SK-N-MC (cell line): Measurements from ENCODE around the gene DIAPH1.
"Not testable (repeated sequence)": the region's sequence is repeated elsewhere in the genome, so short reads cannot be mapped to it uniquely, and the experiment has no call there.

Source experiments
- DNase-seq: peaks from one replicate; pipeline ENCODE4 v3.0.0-alpha.2; 2011; ENCODE audit warnings: low read depth, low spot score
- H3K27ac ChIP-seq: fragments of 200-600 bp; sonication (generic); 2 replicates; pipeline ENCODE4 v1.5.1; 2016; ENCODE audit warnings: mixed run types
- H3K36me3 ChIP-seq: fragments of 200-600 bp; sonication (generic); 2 replicates; pipeline ENCODE4 v1.6.1; 2017; ENCODE audit warnings: antibody characterized with exemption, low read length, mixed read lengths; ENCODE audit not compliant: insufficient read depth
- H3K4me3 ChIP-seq: fragments of 200-600 bp; sonication (generic); 2 replicates; pipeline ENCODE4 v1.5.1; 2016
- H3K9ac ChIP-seq: fragments of 200-600 bp; sonication (generic); 2 replicates; pipeline ENCODE4 v1.8.0; 2017; ENCODE audit warnings: mixed run types, mixed read lengths; ENCODE audit not compliant: insufficient read length
- H3K9me3 ChIP-seq: fragments of 200-600 bp; sonication (generic); 2 replicates; pipeline ENCODE4 v1.6.1; 2017; ENCODE audit warnings: low read depth, mild to moderate bottlenecking, antibody characterized with exemption, low read length, moderate library complexity, mixed read lengths
- EZH2 ChIP-seq: fragments of 200-600 bp; sonication (generic); IDR thresholded peaks from one replicate; pipeline ENCODE4 v1.6.1; 2017; ENCODE audit warnings: antibody characterized with exemption
- FOXP2 ChIP-seq: optimal IDR thresholded peaks from 2 replicates; pipeline ENCODE3; 2011; ENCODE audit warnings: mild to moderate bottlenecking, moderate library complexity; ENCODE audit not compliant: insufficient read depth; ENCODE audit errors: extremely low read length, control extremely low read depth
- POLR2AphosphoS5 ChIP-seq: IDR thresholded peaks from 2 replicates; pipeline ENCODE4 v1.6.1; 2012; ENCODE audit warnings: mild to moderate bottlenecking, low read depth, low read length, borderline replicate concordance

The DIAPH1 gene

GRCh38 chr5:141623611-141624010 is 4.8 kb upstream of the DIAPH1 start:
- peaks cover 70% of the 10 kb centered on the region for H3K36me3 ChIP-seq
- H3K27ac ChIP-seq: peak overlapping the region; percentile 78
- no peaks in the 10 kb centered on the region for H3K9me3 ChIP-seq
- no peak for DNase-seq
- TF ChIP-seq EZH2 (no peak), POLR2AphosphoS5 (no peak), FOXP2 (no peak)
- H3K9ac ChIP-seq: no peak overlapping the region
- H3K4me3 ChIP-seq: peak overlapping the region; percentile 20; the same call in 1 of the 2 replicates

- Histone ChIP-seq H3K27ac (peak overlapping the region; percentile 78), H3K36me3 (peaks cover 65% of the 10 kb centered on the region), H3K9ac (no peak overlapping the region), H3K9me3 (no peaks in the 10 kb centered on the region), H3K4me3 (peak overlapping the region; percentile 20; the same call in 1 of the 2 replicates)
- DNase-seq: no peak
- TF ChIP-seq FOXP2 (no peak), POLR2AphosphoS5 (no peak), EZH2 (no peak)
Measured at GRCh38 chr5:141623186-141623585, 4.4 kb upstream of the DIAPH1 start.

DNA sequence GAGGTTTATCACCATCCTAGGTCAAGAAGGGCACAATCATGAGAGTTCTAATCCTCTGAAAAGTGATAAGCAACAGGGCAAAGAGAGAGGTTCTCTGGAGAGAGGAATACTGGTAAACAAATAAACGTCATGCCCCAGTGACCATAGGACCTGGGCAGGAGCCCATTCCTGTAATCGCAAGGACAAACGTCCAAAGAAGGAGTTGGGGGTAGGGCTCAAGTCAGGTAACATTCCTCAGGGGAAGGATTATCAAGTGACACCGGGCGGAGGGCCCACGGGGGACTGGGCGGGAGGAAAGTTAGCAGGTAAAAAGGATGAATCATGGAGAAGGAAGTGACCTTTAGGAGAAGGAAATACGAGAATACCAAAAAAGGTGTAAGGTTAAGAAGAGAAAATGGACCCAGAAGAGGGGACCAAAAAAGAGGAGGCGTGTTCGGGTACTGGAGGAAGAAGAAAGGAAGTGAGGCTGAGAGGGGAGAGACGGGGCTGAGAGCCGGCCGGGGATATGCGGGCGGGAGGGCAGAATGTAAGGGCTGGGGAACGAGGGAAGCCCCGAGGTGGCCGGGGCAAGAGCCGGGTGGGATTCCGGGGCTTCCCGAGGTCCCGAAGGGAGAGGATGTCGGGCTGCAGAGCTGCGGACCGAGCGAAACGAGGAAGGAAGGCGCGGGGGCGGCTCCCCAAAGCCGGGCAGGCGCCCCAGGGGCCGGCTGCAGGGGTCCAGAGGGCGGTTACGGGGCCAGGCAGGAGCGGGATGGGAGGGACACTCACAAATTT is 583 bp downstream of the DIAPH1 start:
- H3K36me3 ChIP-seq: peaks cover 36% of the 10 kb centered on the region
- H3K4me3 ChIP-seq: peak overlapping the region; percentile 93
- H3K27ac ChIP-seq: no peak overlapping the region; the same call in 1 of the 2 replicates
- H3K9me3 ChIP-seq: no peaks in the 10 kb centered on the region
- no peak for DNase-seq
- no peak for TF ChIP-seq EZH2
- no peak for TF ChIP-seq POLR2AphosphoS5
- no peak for TF ChIP-seq FOXP2
- peak overlapping the region; percentile 91 for H3K9ac ChIP-seq

DNA sequence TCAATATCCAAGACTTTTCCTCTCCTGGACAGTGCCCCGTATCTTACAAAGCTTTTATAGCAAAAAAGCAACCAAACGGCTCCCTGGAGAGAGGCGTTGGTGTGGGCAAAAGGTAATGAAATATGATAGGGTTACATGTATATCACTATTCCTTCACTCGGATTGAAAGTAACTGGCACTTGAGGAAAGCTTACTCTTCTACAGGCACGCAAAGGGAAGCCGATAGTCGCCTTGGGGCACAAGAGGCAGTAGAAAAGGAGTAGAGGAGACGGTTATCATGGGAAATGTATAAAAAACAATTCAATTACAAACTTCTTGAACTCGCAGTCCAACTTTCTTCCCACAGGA is 1.1 kb downstream of the DIAPH1 start:
- no peak overlapping the region for H3K27ac ChIP-seq
- H3K9ac ChIP-seq: peak overlapping the region; percentile 91
- no peaks in the 10 kb centered on the region for H3K9me3 ChIP-seq
- peaks cover 35% of the 10 kb centered on the region for H3K36me3 ChIP-seq
- no peak for DNase-seq
- H3K4me3 ChIP-seq: peak overlapping the region; percentile 93
- TF ChIP-seq POLR2AphosphoS5 (no peak), FOXP2 (no peak), EZH2 (no peak)

DNA sequence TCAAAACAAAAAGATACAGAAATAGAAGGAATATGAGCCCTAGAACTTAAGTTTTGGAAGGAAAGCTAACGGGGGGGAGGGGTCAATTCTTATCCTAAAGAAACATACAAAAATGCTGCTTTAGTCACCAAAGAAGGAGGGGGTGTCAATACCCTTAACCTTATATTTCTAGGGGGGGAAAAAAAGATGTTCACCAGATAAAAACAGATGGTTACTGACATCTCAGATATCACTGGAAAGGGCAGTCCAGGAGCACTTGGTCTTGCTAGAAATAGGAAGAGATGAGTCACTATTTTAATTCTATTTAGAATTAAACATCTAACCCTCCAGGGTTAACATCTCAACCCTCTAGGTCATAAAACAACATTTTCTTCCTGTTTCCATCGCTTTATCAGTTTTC is 1.7 kb downstream of the DIAPH1 start:
- TF ChIP-seq POLR2AphosphoS5 (no peak), FOXP2 (no peak), EZH2 (no peak)
- DNase-seq: no peak
- H3K9me3 ChIP-seq: no peaks in the 10 kb centered on the region
- no peak overlapping the region for H3K27ac ChIP-seq
- peak overlapping the region; percentile 91 for H3K9ac ChIP-seq
- H3K4me3 ChIP-seq: peak overlapping the region; percentile 93
- peaks cover 30% of the 10 kb centered on the region for H3K36me3 ChIP-seq

DNA sequence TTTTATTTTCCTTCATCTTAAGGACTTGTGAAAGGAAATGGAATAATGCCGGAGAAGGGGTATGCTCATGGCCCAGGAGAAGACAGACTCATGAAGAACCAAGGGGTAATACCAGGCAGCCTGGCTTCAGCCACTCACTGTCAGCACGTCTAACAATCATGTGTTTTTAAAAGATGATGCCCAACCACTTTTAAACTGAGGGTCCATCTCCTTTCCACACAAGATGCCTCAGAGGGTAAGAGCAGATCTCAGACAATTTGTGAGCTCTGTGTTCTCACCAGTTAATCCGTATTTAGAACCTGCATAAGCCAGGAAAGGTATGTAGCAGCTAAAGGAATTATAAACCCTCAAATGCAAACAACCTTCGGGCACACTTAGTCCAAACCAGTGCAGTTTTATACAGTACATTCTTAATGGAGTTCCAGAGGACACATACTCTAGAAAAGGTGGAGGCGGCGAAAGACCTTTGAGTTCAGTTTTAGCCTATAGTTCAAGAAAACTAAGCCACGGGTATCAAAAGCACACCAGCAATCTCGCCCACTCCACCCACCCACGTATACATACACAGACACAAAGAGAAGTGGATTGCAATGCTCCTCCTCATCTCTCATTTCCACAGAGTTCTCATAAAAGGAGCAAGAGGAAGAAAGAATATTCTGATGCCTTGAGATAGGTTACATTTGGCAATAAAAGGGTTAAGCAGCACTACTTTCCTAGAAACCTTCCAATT is 2.6 kb downstream of the DIAPH1 start:
- Histone ChIP-seq H3K9me3 (no peaks in the 10 kb centered on the region), H3K9ac (no peak overlapping the region), H3K27ac (no peak overlapping the region), H3K4me3 (no peak overlapping the region), H3K36me3 (peaks cover 27% of the 10 kb centered on the region; the same call in 1 of the 2 replicates)
- no peak for TF ChIP-seq FOXP2
- no peak for TF ChIP-seq POLR2AphosphoS5
- TF ChIP-seq EZH2: no peak
- no peak for DNase-seq

- Histone ChIP-seq H3K27ac (no peak overlapping the region), H3K9me3 (no peaks in the 10 kb centered on the region), H3K36me3 (peaks cover 10% of the 10 kb centered on the region; the same call in 1 of the 2 replicates), H3K4me3 (no peak overlapping the region), H3K9ac (no peak overlapping the region)
- TF ChIP-seq POLR2AphosphoS5 (no peak), FOXP2 (no peak), EZH2 (no peak)
- DNase-seq: no peak
Measured at GRCh38 chr5:141613344-141613743, 5.5 kb downstream of the DIAPH1 start.

- no peak overlapping the region for H3K9ac ChIP-seq
- no peak for DNase-seq
- no peaks in the 10 kb centered on the region for H3K9me3 ChIP-seq
- TF ChIP-seq POLR2AphosphoS5 (no peak), EZH2 (no peak), FOXP2 (no peak)
- H3K4me3 ChIP-seq: no peak overlapping the region
- peaks cover 8% of the 10 kb centered on the region; the same call in 1 of the 2 replicates for H3K36me3 ChIP-seq
- H3K27ac ChIP-seq: no peak overlapping the region
Measured at GRCh38 chr5:141611289-141611688, 7.5 kb downstream of the DIAPH1 start.

DNA sequence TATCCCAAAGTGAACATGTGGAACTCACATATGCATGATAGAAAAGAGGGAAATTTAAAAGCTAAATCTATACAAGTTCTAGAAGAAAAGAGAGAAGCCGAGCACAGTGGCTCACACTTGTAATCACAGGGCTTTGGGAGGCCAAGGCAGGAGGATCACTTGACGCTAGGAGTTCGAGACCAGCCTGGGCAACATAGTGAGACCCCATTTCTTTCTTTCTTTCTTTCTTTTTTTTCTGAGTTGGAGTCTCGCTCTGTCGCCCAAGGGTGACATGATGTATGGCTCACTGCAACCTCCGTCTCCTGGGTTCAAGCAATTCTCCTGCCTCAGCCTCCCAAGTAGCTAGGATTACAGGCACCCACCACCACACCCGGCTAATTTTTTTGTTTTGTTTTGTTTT is 8.9 kb downstream of the DIAPH1 start:
- H3K9ac ChIP-seq, H3K27ac ChIP-seq: not testable (repeated sequence)

More for the DNA sequence above, 8.9 kb downstream of the DIAPH1 start:
- not testable (repeated sequence) for H3K9me3 ChIP-seq, H3K4me3 ChIP-seq, H3K36me3 ChIP-seq, DNase-seq
